Activated naive CD4-positive, alpha-beta T cell treated with anti-CD3 and anti-CD28 coated beads, Interleukin-2, amount 50 U/mL, for 72 hours (primary cell): ENCODE data around the gene RPTOR. TPM values are rescaled to one million over a fixed set of nuclear protein-coding genes. Genes with fewer than 3 reads are reported as not detected.

Experiments used
- ATAC-seq, 2 donors: fragments of 150-1000 bp; cut with Tn5 transposase; 2 replicates each; pipeline ENCODE4 v1.10.0; 2021; ENCODE audit warnings: mild to moderate bottlenecking in 2 of 2, moderate library complexity in 2 of 2
- DNase-seq, 2 donors: peaks; one replicate each; pipeline ENCODE4 v3.0.0; 2021 to 2022; ENCODE audit warnings: low spot score in 2 of 2
- H3K27ac Mint-ChIP-seq, 2 donors: one replicate each; pipeline ENCODE4 v1.8.0; 2022; ENCODE audit warnings: mild to moderate bottlenecking in 2 of 2, mixed read lengths in 2 of 2
- H3K36me3 Mint-ChIP-seq, 2 donors: one replicate each; pipeline ENCODE4 v1.8.0; 2022; ENCODE audit warnings: mixed read lengths in 2 of 2
- H3K9me3 Mint-ChIP-seq, 2 donors: one replicate each; pipeline ENCODE4 v1.8.0; 2022; ENCODE audit warnings: mixed read lengths in 2 of 2
- total RNA-seq, 2 donors: library from RNA; stranded (reverse); gene quantifications; one replicate each; pipeline ENCODE4 v1.2.3, GENCODE V29; 2022

RPTOR gene
- total RNA-seq, 2 donors from 2014 or later: 59.5 to 128 TPM

DNA sequence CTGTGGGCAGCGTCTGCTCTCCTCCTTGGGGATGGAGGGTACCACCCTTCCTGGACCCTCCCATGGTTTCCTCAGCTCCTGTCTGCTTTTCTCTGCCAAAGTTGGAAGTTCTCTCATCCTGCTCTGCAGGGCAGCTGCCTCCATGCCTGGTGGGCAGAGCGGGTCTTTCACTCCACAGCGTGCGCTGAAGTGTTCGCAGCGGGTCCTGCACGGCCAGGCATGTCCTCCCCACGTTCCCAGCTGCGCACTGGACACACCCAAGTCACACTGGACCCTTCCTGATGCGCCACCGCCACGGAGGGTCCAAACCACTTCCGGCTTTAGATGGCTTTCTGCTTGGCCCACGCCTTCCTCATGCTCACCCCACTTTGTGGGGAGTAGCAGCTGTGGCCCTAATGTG is 34.5 kb upstream of the RPTOR start:
- Mint-ChIP-seq H3K36me3 (no peaks in the 10 kb centered on the region), H3K27ac (no peak overlapping the region), H3K9me3 (no peaks in the 10 kb centered on the region)
- ATAC-seq (no peak), DNase-seq (no peak)

DNA sequence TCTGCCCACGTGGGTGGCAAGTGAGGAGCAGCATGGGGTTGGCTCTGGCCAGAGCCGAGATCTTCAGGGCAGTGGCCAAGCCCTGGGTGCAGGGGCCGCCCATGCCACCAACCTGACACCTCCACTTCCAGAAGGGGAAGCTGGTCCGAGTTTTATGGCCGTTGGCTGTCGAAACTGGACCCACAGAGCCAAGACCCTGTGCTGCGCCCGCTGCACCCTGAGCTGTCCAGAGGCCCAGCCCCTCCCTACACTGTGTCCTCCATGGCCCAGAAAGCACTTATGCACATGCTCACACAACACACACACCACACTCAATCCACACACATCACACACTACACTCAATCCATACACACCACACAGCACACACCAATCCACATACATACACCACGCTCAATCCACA is 33.9 kb upstream of the RPTOR start:
- Mint-ChIP-seq H3K9me3 (no peaks in the 10 kb centered on the region), H3K27ac (no peak overlapping the region), H3K36me3 (no peaks in the 10 kb centered on the region)
- no peak for DNase-seq
- ATAC-seq: no peak

- H3K9me3 Mint-ChIP-seq: no peaks in the 10 kb centered on the region
- DNase-seq: no peak
- no peaks in the 10 kb centered on the region for H3K36me3 Mint-ChIP-seq
- H3K27ac Mint-ChIP-seq: no peak overlapping the region
- ATAC-seq: peak in 1 of 2 donors; percentile 40
Observed at GRCh38 chr17:80511222-80512180, 33.1 kb upstream of the RPTOR start.

DNA sequence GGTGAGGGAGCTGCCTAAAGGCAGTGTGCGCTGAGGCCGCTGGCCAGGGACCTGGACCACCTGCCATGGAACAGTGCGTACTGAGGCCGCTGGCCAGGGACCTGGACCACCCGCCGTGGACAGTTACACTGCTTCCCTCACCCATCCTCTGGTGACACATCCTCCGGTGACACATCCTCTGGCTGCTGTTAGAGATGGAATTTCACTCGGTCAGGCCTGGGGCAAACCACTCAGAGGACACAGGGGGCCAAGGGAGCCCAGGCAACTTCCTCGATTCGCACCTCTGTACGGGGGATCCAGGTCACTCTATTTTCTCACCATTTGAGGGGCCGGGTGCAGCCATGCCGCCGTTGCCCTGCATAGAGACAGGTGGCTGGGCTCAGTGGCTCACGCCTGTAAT is 32.4 kb upstream of the RPTOR start:
- Mint-ChIP-seq H3K27ac (no peak overlapping the region), H3K36me3 (no peaks in the 10 kb centered on the region), H3K9me3 (no peaks in the 10 kb centered on the region)
- ATAC-seq: no peak
- no peak for DNase-seq

DNA sequence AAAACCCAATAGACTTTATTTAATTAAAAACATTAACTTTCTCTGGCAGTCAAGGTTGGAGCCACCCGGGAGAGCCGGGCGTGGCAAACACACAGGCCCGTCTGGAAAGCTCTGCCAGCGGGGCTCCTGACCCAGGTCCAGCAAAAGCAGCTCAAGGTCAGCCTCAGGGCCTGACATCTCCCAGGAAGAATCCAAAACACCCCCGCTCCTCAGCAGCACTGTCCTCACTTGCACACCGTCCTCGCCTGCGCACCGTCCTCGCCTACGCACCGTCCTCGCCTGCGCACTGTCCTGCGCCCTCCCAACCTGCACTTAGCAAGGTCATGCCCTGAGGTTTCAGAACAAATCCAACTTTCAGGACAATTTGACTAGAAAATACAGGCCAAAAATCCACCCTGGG is 31.4 kb upstream of the RPTOR start:
- no peak overlapping the region for H3K27ac Mint-ChIP-seq
- H3K9me3 Mint-ChIP-seq: no peaks in the 10 kb centered on the region
- DNase-seq: no peak
- H3K36me3 Mint-ChIP-seq: no peaks in the 10 kb centered on the region
- no peak for ATAC-seq

- no peak overlapping the region for H3K27ac Mint-ChIP-seq
- no peaks in the 10 kb centered on the region for H3K9me3 Mint-ChIP-seq
- no peak for ATAC-seq
- no peak for DNase-seq
- H3K36me3 Mint-ChIP-seq: no peaks in the 10 kb centered on the region
Observed at GRCh38 chr17:80513892-80514291, 30.7 kb upstream of the RPTOR start.

GRCh38 chr17:80516171-80516932 is 28.3 kb upstream of the RPTOR start:
- Mint-ChIP-seq H3K9me3 (no peaks in the 10 kb centered on the region), H3K36me3 (no peaks in the 10 kb centered on the region), H3K27ac (no peak overlapping the region)
- ATAC-seq (no peak), DNase-seq (no peak)

DNA sequence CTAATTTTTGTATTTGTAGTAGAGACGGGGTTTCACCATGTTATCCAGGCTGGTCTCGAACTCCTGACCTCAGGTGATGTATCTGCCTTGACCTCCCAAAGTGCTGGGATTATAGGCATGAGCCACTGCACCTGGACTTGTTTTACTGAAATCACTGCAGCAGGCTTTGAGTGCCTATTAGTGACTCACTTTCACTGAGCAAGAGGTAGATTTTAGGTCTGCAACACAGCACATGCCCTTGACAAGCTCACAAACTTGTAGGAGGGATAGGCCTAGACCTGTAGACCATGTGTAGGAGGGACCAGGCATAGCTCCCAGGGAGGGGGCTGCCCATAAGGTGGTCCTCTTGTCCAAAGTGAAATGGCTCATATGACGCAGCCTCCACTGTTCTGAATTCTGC is 27.0 kb upstream of the RPTOR start:
- no peak for ATAC-seq
- Mint-ChIP-seq H3K36me3 (no peaks in the 10 kb centered on the region), H3K27ac (no peak overlapping the region), H3K9me3 (no peaks in the 10 kb centered on the region)
- DNase-seq: no peak

DNA sequence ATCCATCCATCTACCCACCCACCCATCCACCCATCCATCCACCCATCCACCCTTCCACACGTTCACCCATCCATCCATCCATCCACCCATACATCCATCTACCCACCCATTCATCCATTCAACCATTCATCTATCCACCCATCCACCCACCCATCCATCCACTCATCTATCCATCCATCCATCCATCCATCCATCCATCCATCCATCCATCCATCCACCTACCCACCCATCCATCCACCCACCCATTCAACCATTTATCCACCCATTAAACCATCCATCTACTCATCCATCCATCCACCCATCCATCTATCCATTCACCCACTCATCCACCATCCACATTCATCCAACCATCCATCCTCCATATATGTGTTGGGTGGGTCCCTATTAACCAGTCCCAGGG is 26.2 kb upstream of the RPTOR start:
- DNase-seq (no peak), ATAC-seq (no peak)
- Mint-ChIP-seq H3K9me3 (no peaks in the 10 kb centered on the region), H3K36me3 (no peaks in the 10 kb centered on the region), H3K27ac (no peak overlapping the region)

- no peak overlapping the region for H3K27ac Mint-ChIP-seq
- no peaks in the 10 kb centered on the region for H3K36me3 Mint-ChIP-seq
- ATAC-seq (no peak), DNase-seq (no peak)
- no peaks in the 10 kb centered on the region for H3K9me3 Mint-ChIP-seq
Observed at GRCh38 chr17:80519091-80519781, 25.4 kb upstream of the RPTOR start.

DNA sequence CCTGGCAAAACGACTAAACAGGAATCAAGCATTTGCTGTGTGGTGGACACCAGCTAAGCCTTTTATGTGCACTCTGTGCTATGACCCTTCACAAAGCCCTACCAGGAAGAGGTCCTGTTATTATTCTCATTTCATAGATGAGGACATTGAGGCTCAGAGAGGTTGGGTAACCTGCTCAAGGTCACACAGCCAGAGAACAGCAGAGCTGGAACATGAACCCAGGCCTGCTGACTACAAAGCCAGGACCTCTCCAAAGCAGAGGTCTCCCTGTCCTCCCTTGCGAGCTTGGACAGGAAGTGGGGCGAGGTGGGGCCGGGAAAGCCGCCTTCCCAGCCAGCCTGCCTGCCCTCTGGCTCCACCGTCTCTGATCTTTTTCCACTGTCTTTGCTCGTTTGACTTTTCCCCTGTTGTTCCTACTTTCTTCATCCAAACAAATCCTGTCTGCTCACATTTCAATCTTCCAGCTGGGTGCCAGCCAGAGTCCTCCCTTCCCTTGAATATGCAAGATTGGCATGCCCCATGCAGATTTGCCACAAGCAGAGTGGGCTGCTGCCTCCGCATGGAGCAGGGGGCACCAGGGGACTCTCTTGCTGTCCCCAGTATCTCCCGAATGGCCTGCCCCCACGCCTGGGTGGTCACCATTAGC is 23.7 kb upstream of the RPTOR start:
- Mint-ChIP-seq H3K9me3 (no peaks in the 10 kb centered on the region), H3K27ac (no peak overlapping the region), H3K36me3 (no peaks in the 10 kb centered on the region)
- DNase-seq: no peak
- no peak for ATAC-seq

- DNase-seq: no peak
- Mint-ChIP-seq H3K9me3 (no peaks in the 10 kb centered on the region), H3K27ac (no peak overlapping the region), H3K36me3 (no peaks in the 10 kb centered on the region)
- ATAC-seq: no peak
Observed at GRCh38 chr17:80523054-80523744, 21.4 kb upstream of the RPTOR start.

DNA sequence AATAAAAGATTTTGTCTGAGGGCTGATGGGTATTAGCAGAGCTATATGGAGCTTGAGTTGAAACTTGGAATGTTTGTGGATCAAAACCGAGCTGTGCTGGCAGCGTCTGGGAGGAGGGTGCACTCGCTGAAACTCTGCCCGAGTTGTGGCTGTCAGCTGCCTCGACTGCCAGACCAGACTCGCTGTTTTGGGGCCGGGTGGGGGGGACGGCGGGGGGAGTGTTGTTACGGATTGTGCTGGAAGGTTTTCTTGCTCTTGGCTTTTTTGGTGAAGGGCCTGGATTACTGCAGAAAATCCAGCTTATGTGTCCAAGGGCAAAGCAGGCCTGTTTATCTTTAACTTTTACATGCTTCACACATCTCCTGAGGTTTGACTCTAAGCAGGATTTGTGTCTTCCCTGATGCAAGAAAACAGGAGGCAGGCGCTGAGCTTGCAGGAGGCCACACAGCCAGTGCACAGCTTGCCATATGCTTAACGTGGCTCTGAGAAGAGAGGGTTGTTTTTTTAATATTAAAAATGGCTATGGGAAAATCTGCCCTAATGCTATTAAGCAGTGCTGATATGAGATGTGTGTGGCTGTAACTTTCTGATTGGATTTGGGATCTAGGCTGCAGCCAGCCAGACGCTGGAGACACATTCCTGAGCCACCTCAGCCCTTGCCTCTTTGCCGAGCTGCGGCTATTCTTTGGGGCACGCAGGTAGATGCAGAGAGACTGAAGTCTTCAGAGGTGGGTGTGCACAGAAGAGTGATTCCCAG is 20.5 kb upstream of the RPTOR start:
- Mint-ChIP-seq H3K36me3 (no peaks in the 10 kb centered on the region), H3K9me3 (no peaks in the 10 kb centered on the region), H3K27ac (no peak overlapping the region)
- DNase-seq (no peak), ATAC-seq (no peak)

DNA sequence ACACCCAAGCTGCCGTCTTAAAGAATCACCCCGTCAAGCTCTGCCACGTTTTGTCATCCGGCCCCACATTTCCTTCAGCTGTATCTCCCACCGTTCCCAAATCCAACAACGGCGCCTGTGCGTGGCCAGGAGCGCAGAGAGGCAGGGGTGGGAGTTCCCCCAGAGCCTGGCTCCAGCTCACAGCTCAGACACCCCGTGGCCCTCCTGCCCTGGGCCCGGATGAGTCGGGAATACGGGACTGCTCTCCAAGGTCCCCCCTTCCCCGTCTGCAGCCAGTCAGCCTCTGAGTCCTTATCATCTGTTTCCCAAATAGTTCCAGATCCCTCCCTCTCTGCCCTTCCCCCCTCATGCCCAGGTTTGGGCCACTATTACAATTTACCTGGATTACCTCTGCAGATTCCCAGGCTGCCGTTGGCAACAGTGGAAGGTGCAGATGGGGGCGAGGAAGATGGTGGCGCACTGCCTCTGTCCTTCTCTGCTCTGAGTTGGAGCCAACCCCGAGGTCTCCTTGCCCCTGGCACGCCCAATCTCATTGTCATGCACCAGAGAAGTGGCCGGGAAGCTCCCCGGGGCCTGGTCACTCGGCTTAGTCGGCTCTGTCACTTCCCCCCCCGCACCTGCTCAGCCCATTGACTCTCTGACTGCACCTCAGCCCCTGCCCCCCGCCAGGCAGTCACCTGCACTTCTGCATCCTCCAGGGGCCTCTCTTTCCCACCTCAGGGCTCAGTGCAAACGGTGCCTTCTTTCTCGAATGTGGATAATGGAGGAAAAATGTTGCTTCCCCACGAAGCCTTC is 18.3 kb upstream of the RPTOR start:
- Mint-ChIP-seq H3K36me3 (no peaks in the 10 kb centered on the region), H3K9me3 (no peaks in the 10 kb centered on the region), H3K27ac (no peak overlapping the region)
- DNase-seq (no peak), ATAC-seq (no peak)

DNA sequence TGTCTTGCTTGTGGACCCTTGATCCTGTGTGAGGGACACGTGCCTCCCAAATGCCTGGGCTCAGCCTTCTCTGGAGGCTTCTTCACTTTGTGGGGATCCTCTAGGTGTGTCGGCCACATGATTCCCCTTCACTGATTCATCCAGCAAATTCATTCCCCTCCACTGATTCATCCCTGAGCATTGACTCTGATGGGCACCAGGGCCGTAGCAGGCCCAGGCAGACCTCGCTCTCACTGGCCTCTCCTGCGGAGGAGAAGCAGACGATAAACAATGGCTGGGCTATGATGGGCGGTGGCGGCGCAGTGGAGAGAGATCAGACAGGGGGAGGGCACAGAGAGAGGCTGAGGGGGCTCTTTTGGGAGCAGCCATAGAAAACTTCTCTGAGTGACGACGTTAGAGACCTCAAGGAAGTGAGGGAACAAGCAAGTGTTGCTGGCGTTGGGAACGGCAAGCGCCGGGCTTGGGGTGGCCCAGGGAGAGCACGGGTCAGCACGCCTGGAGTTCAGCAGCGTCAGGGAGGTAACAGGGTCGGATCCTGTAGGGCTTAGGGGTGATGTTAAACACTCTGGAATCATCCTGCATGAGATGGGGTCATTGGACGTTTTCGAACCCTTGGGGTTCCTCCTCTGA is 17.5 kb upstream of the RPTOR start:
- ATAC-seq (no peak), DNase-seq (no peak)
- Mint-ChIP-seq H3K36me3 (no peaks in the 10 kb centered on the region), H3K9me3 (no peaks in the 10 kb centered on the region), H3K27ac (no peak overlapping the region)
